PFSK-1 (cell line): ENCODE results near the gene DCC.

Experiments used
- FOXP2 ChIP-seq: optimal IDR thresholded peaks from 2 replicates; pipeline ENCODE3; 2011; ENCODE audit warnings: borderline replicate concordance, control low read depth, inconsistent platforms; ENCODE audit not compliant: insufficient read depth; ENCODE audit errors: extremely low read length, extremely low read depth
- POLR2AphosphoS5 ChIP-seq: IDR thresholded peaks from 2 replicates; pipeline ENCODE4 v1.6.1; 2012; ENCODE audit warnings: low read depth, mild to moderate bottlenecking, control low read depth, low read length, moderate library complexity

DNA sequence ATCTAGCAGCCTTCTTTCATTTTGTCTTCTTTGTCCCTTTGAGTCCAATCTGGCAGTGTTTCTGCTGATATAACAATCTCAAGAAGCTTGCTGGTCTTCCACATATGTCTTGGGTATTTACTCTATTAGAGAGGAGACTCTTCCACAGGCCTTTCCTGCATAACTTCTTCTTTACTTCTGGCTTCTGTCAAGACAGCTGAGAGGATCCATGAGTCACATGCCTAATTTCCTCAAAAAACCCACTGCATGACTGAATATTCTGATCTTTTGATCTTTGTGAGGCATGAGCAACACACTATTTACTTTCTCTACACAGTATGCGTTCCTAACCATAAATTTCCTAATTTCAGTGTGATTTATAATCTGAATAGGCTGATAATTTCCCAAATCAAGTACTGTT, 5.1 kb upstream of the DCC start:
- TF ChIP-seq POLR2AphosphoS5 (no peak), FOXP2 (no peak)
